ENCODE data around the gene SSNA1. TPM values are rescaled to one million over a fixed set of nuclear protein-coding genes. Genes with fewer than 3 reads are reported as not detected.

The SSNA1 gene
- total and polyA plus RNA-seq, 9 of the 15 experiments (the other 6 are each of a cell fraction or from before 2014, with no cell fraction given) = 1.9 to 130 (median 57.1) TPM

DNA sequence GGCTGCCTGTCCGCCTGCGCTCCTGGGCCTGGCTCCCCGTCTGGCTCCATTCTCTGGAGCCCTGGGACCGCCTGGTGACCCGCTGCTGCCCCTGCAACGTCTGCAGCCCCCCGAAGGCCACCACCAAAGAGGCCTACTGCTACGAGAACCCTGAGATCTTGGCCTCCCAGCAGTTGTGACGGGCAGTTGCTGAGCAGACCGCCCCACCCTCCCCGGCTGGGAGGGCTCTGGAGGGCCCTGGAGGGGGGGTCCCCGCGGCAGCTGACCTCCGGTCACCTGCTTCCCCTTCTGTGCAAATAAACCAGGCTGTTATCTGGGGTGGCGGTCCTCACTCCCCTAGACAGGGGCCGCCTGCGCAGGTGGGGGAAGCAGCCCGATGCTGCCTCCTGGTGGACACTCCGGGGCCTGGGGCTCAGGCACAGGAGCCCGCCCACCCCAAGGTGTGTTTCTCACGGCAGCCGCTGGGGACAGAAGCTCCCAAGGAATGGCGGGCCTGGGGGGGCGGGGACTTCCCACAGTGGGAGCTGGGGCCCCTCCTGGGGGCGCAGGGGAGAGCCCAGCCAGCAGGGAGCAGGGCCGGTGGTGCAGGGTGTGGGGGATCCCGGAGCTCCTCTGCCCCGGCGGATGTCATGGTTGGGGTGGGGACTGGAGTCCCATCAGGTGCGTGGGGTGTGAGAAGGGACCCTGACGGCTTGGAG, 47.9 kb downstream of the SSNA1 start (continued):
- TF ChIP-seq, protein P1, sequence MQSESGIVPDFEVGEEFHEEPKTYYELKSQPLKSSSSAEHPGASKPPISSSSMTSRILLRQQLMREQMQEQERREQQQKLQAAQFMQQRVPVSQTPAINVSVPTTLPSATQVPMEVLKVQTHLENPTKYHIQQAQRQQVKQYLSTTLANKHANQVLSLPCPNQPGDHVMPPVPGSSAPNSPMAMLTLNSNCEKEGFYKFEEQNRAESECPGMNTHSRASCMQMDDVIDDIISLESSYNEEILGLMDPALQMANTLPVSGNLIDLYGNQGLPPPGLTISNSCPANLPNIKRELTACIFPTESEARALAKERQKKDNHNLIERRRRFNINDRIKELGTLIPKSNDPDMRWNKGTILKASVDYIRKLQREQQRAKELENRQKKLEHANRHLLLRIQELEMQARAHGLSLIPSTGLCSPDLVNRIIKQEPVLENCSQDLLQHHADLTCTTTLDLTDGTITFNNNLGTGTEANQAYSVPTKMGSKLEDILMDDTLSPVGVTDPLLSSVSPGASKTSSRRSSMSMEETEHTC (IDR thresholded peaks at IDR 0.05) = peak; percentile 64; the same call in 1 of the 2 replicates
- TF ChIP-seq ZNF24 (IDR thresholded peaks at IDR 0.05) = no peak; the same call in 1 of the 2 replicates

DNA sequence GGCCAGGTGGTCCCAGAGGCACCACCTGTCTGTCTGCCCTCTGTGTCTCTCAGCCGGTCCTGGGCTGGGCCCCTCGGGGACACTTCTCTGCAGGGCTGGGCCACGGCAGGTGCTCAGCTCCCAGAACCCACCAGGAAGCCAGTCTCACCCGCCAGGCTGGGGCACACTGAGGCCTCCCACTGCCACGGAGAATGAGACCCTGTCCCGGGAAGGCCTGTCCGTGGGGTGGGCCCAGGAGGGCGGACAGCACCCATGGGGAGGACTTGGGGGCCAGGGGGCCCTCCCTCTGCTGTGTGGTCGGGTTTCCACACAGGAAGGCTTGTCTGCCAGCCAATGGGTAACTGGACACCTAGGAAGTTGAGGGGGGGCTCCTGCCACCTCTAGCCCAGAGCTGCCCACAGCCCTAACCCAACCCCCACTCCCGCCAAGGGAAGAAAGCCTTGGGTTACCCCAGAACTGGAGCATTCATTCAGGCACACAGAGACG, 48.5 kb downstream of the SSNA1 start:
- Histone ChIP-seq H3K4me1 (replicated peaks in 1 of 2; ENCODE audit: control insufficient read depth in 2 of 2, insufficient read depth in 2 of 2, low read length in 2 of 2) (peaks cover 16 to 91% of the 10 kb centered on the region in 2 experiments), H4K20me1 (replicated peaks; ENCODE audit: control insufficient read depth, insufficient read depth, low read length) (peaks cover 5% of the 10 kb centered on the region), H3K9me3 (replicated peaks; ENCODE audit: control insufficient read depth, insufficient read depth, low read depth, low read length) (no peaks in the 10 kb centered on the region), H3K27ac (ENCODE audit: extremely low read depth, low read depth, low read length) (no peak overlapping the region; the same call in 2 of the 3 replicates), H3K4me2 (ENCODE audit: insufficient read depth, low read length) (no peak overlapping the region; the same call in 1 of the 2 replicates), H3K4me3 (no peak overlapping the region), H2AFZ (ENCODE audit: low read depth, low read length) (no peak overlapping the region), H3K79me2 (ENCODE audit: control insufficient read depth, insufficient read depth, low read length) (peaks cover 35% of the 10 kb centered on the region), H3K36me3 (ENCODE audit: control insufficient read depth, insufficient read depth, low read length) (peaks cover 8% of the 10 kb centered on the region; the same call in 1 of the 3 replicates), H3K9ac (ENCODE audit: insufficient read depth in 1 of 2, low read depth in 2 of 2, low read length in 2 of 2) (peak overlapping the region; percentile 10 to 88; a peak in 3 of 4 replicates), H3K27me3 (ENCODE audit: control insufficient read depth in 2 of 2, insufficient read depth in 2 of 2, low read length in 2 of 2) (no peaks in the 10 kb centered on the region), H3K9me1 (ENCODE audit: control insufficient read depth, insufficient read depth, low read length) (peaks cover 5% of the 10 kb centered on the region)
- ChIA-PET CTCF (ENCODE audit: low intra/inter-chr PET ratio) (interaction anchor here (0.8 to 1.6 kb wide), 4 partner anchors 19 to 190 kb away, joined by 3 to 7 read pairs (median 4); partner anchors contain the start of genes NELFB and NPDC1), POLR2A (interaction anchor here (0.6 to 1.3 kb wide), 6 partner anchors 41 to 232 kb away, joined by 3 to 5 read pairs (median 4); partner anchors contain the start of gene TOR4A)
- BruUV-seq (replicated peaks) = no TSS peak
- TF ChIP-seq ZC3H4 (CRISPR knock-in tag; IDR thresholded peaks at IDR 0.05; ENCODE audit: borderline replicate concordance) = 0 out of 2 replicates have a peak, but pooled peaks have one; percentile 19
- TF ChIP-seq RBFOX2 (IDR thresholded peaks at IDR 0.05; ENCODE audit: low read depth, low read length) = peak; percentile 30; the same call in 1 of the 2 replicates
- TF ChIP-seq MED1 (CRISPR knock-in tag; IDR thresholded peaks at IDR 0.05; ENCODE audit: borderline replicate concordance) = 0 out of 2 replicates have a peak, but pooled peaks have one; percentile 56
- TF ChIP-seq POLR2G (IDR thresholded peaks at IDR 0.05; ENCODE audit: low read depth, low read length) = peak; percentile 10
- no peak for TF ChIP-seq TOE1 (IDR thresholded peaks at IDR 0.05; ENCODE audit: borderline replicate concordance)
- no peak for TF ChIP-seq TOE1 (CRISPR knock-in tag; IDR thresholded peaks at IDR 0.05; ENCODE audit: borderline replicate concordance, low read depth)
- DNase-seq (ENCODE audit: extremely low read depth in 1 of 4, low spot score in 3 of 4) (no peak), FAIRE-seq (no peak), ATAC-seq (no peak)
- in situ Hi-C loops (cut with MboI) = loop anchor here (25.0 kb wide), 1 partner anchor 450 kb away; the partner anchor contains the start of genes CCDC183 and TMEM141
- WGBS (ENCODE audit: insufficient coverage, low coverage, missing lambda C conversion rate) = 47% methylated on average over 5 of the region's 11 CpGs
- intact Hi-C loops (cut with micrococcal nuclease) = no loop called here
